Fibroblast of villous mesenchyme (primary cell): ENCODE results near the gene NLRP9. TPM values are rescaled to one million over a fixed set of nuclear protein-coding genes. Genes with fewer than 3 reads are reported as not detected.

ENCODE experiments used
- DNase-seq: peaks from one replicate; pipeline ENCODE4 v3.0.0-alpha.2; 2010; ENCODE audit warnings: low read depth
- H3K4me3 ChIP-seq: 2 replicates; pipeline ENCODE4 v1.5.1; 2011; ENCODE audit warnings: low read depth, mild to moderate bottlenecking, low read length
- CTCF ChIP-seq: IDR thresholded peaks from 2 replicates; pipeline ENCODE4 v1.5.1; 2012; ENCODE audit warnings: low read depth, mild to moderate bottlenecking, low read length; ENCODE audit not compliant: insufficient read depth
- total RNA-seq: library from RNA; depleted of rRNA; stranded (reverse); fragments of >200 nt; gene quantifications from 2 replicates; pipeline ENCODE4 v1.2.3, GENCODE V29; 2012

Gene NLRP9
- total RNA-seq, 1 donor: not detected

- no peak for TF ChIP-seq CTCF
- H3K4me3 ChIP-seq: no peak overlapping the region
- DNase-seq: no peak
Measured at GRCh38 chr19:55676889-55677505, 61.2 kb downstream of the NLRP9 start.

GRCh38 chr19:55676383-55676782 lies 61.8 kb downstream of the NLRP9 start:
- DNase-seq: no peak
- no peak for TF ChIP-seq CTCF
- peak overlapping the region; percentile 69 for H3K4me3 ChIP-seq

GRCh38 chr19:55675661-55676354 lies 62.4 kb downstream of the NLRP9 start:
- DNase-seq: peak; percentile 13
- TF ChIP-seq CTCF: no peak
- H3K4me3 ChIP-seq: peak overlapping the region; percentile 69

GRCh38 chr19:55674841-55675660 lies 63.2 kb downstream of the NLRP9 start, which contains the start of gene EPN1:
Gene EPN1 (plus strand): TSS chr19:55675226. CDS start chr19:55678628, 3,402 bp downstream.
- peak; percentile 97 for DNase-seq
- peak within 1 kb of the TSS; percentile 69 for H3K4me3 ChIP-seq
- TF ChIP-seq CTCF: no peak

- peak overlapping the region; percentile 69 for H3K4me3 ChIP-seq
- no peak for TF ChIP-seq CTCF
- no peak for DNase-seq
Measured at GRCh38 chr19:55674459-55674840, 63.8 kb downstream of the NLRP9 start.

- DNase-seq: no peak
- TF ChIP-seq CTCF: no peak
- no peak overlapping the region for H3K4me3 ChIP-seq
Measured at GRCh38 chr19:55673889-55674288, 64.3 kb downstream of the NLRP9 start.
